Uterus (tissue), 4 donors: Measurements from ENCODE around the gene ARMH3. TPM values are rescaled to one million over a fixed set of nuclear protein-coding genes. Genes with fewer than 3 reads are reported as not detected.

Experiments
- DNase-seq, 2 donors: peaks; one replicate each; pipeline ENCODE4 v3.0.0-alpha.2; 2019 to 2020
- H3K27ac ChIP-seq, 2 donors: fragments of 200-600 bp; sonication (generic); 1 replicate in 1 of 2; 2 replicates in 1 of 2; pipeline ENCODE4 v1.5.1; 2016 to 2018
- H3K27me3 ChIP-seq, 2 donors: fragments of 200-600 bp; sonication (generic); one replicate each; pipeline ENCODE4 v1.5.1; 2018 to 2019; ENCODE audit warnings: control low read depth in 1 of 2
- H3K36me3 ChIP-seq, 2 donors: fragments of 200-600 bp; sonication (generic); one replicate each; pipeline ENCODE4 v1.5.1; 2019; ENCODE audit warnings: control low read depth in 1 of 2
- H3K4me1 ChIP-seq, 2 donors: fragments of 200-600 bp; sonication (generic); one replicate each; pipeline ENCODE4 v1.5.1; 2018 to 2019; ENCODE audit warnings: control low read depth in 1 of 2
- H3K4me3 ChIP-seq, 2 donors: fragments of 200-600 bp; sonication (generic); 1 replicate in 1 of 2; 2 replicates in 1 of 2; pipeline ENCODE4 v1.5.1; 2018 to 2019; ENCODE audit warnings: mild to moderate bottlenecking in 1 of 2
- H3K9me3 ChIP-seq, 2 donors: fragments of 200-600 bp; sonication (generic); one replicate each; pipeline ENCODE4 v1.5.1; 2019; ENCODE audit warnings: control low read depth in 1 of 2
- POLR2A ChIP-seq, 2 donors: fragments of 450-650 bp; IDR thresholded peaks; one replicate each; pipeline ENCODE4 v1.6.1; 2016; ENCODE audit warnings: antibody characterized with exemption in 2 of 2, mild to moderate bottlenecking in 1 of 2, moderate library complexity in 1 of 2
- intact Hi-C: fragments of 100-400 bp; cut with DNase I; formaldehyde crosslinking; loops from one replicate; pipeline ENCODE4 v1.15.1; 2023; ENCODE audit warnings: low total_unique reads
- total RNA-seq, 4 donors: library from RNA; depleted of rRNA in 3 of 4; stranded (reverse); fragments of >200 nt in 3 of 4; gene quantifications; one replicate each; pipeline versions ENCODE4 v1.1.0 to v1.2.4, GENCODE V29; 2014 to 2023
- TF ChIP-seq, protein P1 (sequence below), 4 experiments: fragments of 200-600 bp in 2 of 4; fragments of 450-650 bp in 2 of 4; sonication (generic) in 2 of 4; IDR thresholded peaks; one replicate each; pipeline ENCODE4 v1.5.1; 2016 to 2019; ENCODE audit warnings: antibody characterized with exemption in 4 of 4, mild to moderate bottlenecking in 2 of 4, moderate library complexity in 1 of 4
- donor health status: DM: yes; HTN: yes; CAD: no.

ARMH3 gene
- total RNA-seq, 4 donors from 2014 or later, result 10.6 to 29.8 (median 20.9) TPM

DNA sequence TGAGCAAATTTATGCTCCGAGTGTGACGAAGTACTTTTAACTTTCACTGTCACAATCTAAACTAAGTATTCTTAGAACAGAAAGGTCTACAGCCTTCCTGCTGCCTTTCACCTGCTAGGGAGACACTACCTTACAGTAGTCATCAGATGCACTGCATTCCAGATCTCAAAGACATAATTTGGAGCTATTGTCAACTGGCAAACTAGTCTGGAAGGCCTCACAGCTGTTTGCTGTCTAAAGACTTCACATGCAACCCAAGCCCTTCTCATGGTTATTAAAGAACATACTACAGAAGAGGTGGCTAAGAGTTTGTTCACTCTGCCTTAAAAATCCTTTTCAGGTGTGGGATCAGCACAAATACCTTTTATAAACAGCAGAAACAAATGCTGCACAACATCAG, 120.5 kb downstream of the ARMH3 start:
- no peak for TF ChIP-seq POLR2A (IDR thresholded peaks at IDR 0.05)
- TF ChIP-seq, protein P1, sequence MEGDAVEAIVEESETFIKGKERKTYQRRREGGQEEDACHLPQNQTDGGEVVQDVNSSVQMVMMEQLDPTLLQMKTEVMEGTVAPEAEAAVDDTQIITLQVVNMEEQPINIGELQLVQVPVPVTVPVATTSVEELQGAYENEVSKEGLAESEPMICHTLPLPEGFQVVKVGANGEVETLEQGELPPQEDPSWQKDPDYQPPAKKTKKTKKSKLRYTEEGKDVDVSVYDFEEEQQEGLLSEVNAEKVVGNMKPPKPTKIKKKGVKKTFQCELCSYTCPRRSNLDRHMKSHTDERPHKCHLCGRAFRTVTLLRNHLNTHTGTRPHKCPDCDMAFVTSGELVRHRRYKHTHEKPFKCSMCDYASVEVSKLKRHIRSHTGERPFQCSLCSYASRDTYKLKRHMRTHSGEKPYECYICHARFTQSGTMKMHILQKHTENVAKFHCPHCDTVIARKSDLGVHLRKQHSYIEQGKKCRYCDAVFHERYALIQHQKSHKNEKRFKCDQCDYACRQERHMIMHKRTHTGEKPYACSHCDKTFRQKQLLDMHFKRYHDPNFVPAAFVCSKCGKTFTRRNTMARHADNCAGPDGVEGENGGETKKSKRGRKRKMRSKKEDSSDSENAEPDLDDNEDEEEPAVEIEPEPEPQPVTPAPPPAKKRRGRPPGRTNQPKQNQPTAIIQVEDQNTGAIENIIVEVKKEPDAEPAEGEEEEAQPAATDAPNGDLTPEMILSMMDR (IDR thresholded peaks at IDR 0.05), result no peak
- intact Hi-C loops, result no loop called here
- H3K9me3 ChIP-seq, result no peaks in the 10 kb centered on the region
- peaks cover 4 to 15% of the 10 kb centered on the region in 2 donors for H3K4me1 ChIP-seq
- DNase-seq, result no peak
- H3K27me3 ChIP-seq, result no peaks in the 10 kb centered on the region
- no peaks in the 10 kb centered on the region for H3K36me3 ChIP-seq
- H3K27ac ChIP-seq, result no peak overlapping the region
- H3K4me3 ChIP-seq, result no peak overlapping the region

DNA sequence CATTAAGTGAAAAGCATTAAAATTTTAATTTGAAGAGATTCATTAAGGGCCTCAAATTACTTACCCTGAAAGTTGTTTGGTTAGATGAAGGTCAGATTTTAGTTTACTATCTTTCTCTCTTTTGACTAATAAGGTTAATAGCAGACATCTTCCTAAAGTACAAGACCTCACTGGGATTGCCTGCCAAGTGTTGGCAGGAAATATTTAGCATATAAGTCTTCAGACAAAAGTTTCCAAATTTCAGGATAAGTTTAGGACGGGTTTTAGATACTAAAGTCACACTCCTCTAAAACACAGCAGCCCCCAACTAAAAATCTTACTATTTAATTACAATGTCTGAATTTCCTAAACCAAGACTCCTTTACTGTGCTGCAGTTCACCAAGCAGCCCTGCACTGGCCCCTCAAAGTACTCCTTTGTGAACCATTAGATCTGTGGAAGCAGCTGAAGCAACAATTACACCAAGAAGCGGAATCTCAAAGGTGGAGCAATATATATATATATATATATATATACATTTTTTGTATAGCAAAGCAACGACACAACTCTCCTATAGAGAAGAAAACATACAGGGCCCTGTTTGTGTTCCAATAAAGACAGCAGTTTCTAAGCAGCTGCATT, 121.2 kb downstream of the ARMH3 start:
- Histone ChIP-seq H3K4me3 (no peak overlapping the region), H3K4me1 (peaks cover 4 to 15% of the 10 kb centered on the region in 2 donors), H3K9me3 (no peaks in the 10 kb centered on the region), H3K27me3 (no peaks in the 10 kb centered on the region), H3K36me3 (no peaks in the 10 kb centered on the region), H3K27ac (peak overlapping the region in 1 of 2 donors; percentile 1)
- intact Hi-C loops, result no loop called here
- DNase-seq, result no peak
- TF ChIP-seq, protein P1 (IDR thresholded peaks at IDR 0.05), result no peak
- no peak for TF ChIP-seq POLR2A (IDR thresholded peaks at IDR 0.05)

DNA sequence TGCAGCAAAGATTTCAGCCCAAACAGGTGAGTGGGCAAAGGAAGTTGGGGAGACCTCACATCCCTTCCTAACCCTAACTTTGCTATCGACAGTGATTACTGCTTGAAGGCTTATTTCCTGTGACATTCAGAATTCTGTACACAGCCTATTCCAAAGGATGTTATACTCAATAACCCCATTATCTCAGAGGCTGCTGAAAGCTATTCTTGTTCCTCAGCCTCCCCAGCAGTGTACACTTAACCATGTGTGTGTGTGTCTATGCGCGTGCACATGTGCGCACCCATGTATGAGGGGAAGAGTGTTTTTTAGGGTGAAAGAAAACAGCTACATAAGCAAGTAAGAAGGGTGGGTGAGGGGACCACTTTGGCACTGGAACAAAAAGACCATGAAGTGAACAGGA, 122.0 kb downstream of the ARMH3 start:
- TF ChIP-seq, protein P1 (IDR thresholded peaks at IDR 0.05), result no peak
- TF ChIP-seq POLR2A (IDR thresholded peaks at IDR 0.05), result no peak
- Histone ChIP-seq H3K27me3 (no peaks in the 10 kb centered on the region), H3K4me1 (peaks cover 4 to 15% of the 10 kb centered on the region in 2 donors), H3K9me3 (no peaks in the 10 kb centered on the region), H3K4me3 (no peak overlapping the region), H3K36me3 (no peaks in the 10 kb centered on the region), H3K27ac (no peak overlapping the region)
- intact Hi-C loops, result no loop called here
- DNase-seq, result no peak

DNA sequence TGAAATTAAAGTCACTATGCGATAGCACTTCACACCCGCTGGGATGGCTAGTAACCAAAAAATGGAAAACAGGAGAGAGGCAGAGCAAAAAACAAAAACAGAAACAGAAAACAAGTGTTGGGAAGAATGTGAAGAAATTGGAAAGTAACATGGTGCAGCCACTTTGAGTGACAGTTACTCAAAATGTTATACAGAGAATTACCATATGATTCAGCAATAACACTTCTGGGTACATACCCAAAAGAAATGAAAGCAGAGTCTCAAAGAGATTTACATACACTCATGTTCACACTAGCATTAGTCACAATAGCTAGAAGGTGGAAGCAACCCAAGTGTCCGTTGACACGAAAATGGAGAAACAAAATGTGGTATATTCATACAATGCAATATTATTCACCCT, 123.8 kb downstream of the ARMH3 start:
- Histone ChIP-seq H3K27me3 (no peaks in the 10 kb centered on the region), H3K36me3 (no peaks in the 10 kb centered on the region), H3K9me3 (no peaks in the 10 kb centered on the region), H3K27ac (no peak overlapping the region), H3K4me1 (no peaks in the 10 kb centered on the region), H3K4me3 (no peak overlapping the region)
- DNase-seq, result no peak
- no peak for TF ChIP-seq POLR2A (IDR thresholded peaks at IDR 0.05)
- TF ChIP-seq, protein P1 (IDR thresholded peaks at IDR 0.05), result no peak
- intact Hi-C loops, result no loop called here

DNA sequence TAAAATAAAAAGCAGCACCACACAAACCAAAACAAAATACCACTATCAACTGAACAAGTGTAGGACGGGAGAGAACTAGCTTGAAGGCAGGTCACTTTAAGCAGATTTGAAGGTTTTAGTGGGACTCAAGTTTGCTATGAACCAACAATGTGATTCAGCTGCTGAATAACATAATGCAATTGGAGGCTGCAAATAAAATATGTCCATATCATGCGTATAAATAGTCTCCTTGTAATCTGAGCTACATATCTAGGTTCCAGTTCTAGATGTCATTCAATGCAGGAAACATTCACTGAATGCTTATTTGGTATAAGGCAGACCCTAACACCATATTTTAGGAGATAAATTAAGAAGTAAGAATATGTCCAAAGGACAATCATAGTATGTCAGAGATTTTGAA, 130.9 kb downstream of the ARMH3 start:
- Histone ChIP-seq H3K27me3 (no peaks in the 10 kb centered on the region), H3K9me3 (no peaks in the 10 kb centered on the region), H3K4me3 (no peak overlapping the region), H3K27ac (no peak overlapping the region), H3K36me3 (no peaks in the 10 kb centered on the region), H3K4me1 (no peaks in the 10 kb centered on the region)
- intact Hi-C loops, result no loop called here
- TF ChIP-seq POLR2A (IDR thresholded peaks at IDR 0.05), result no peak
- TF ChIP-seq, protein P1 (IDR thresholded peaks at IDR 0.05), result no peak
- no peak for DNase-seq
